HUES64 (cell line): ENCODE data around the gene SELENOS.

Experiments
- H3K27ac ChIP-seq: 2 replicates; pipeline ENCODE4 v1.7.0; 2013; ENCODE audit warnings: low read depth, low read length, inconsistent platforms
- H3K27me3 ChIP-seq: 2 replicates; pipeline ENCODE4 v1.6.1; 2013; ENCODE audit warnings: mild to moderate bottlenecking, low read length; ENCODE audit not compliant: insufficient read depth
- H3K36me3 ChIP-seq: 2 replicates; pipeline ENCODE4 v1.6.1; 2013; ENCODE audit warnings: mild to moderate bottlenecking, low read length; ENCODE audit not compliant: insufficient read depth
- H3K4me1 ChIP-seq: 2 replicates; pipeline ENCODE4 v1.6.1; 2013; ENCODE audit warnings: mild to moderate bottlenecking, low read length, moderate library complexity; ENCODE audit not compliant: insufficient read depth
- H3K4me3 ChIP-seq: 2 replicates; pipeline ENCODE4 v1.5.1; 2013; ENCODE audit warnings: mild to moderate bottlenecking, low read length, moderate library complexity
- H3K9ac ChIP-seq: 2 replicates; pipeline ENCODE4 v1.6.1; 2013; ENCODE audit warnings: mild to moderate bottlenecking, low read depth, low read length
- H3K9me3 ChIP-seq: 2 replicates; pipeline ENCODE4 v1.6.1; 2013; ENCODE audit warnings: low read depth, low read length; ENCODE audit not compliant: insufficient read depth
- WGBS: fragments of 150-250, 120-280 bp; methylation state at CpG from one replicate; pipeline ENCODE4 v1.1.7; 2013; ENCODE audit warnings: missing lambda C conversion rate; 5-methylcytosine and 5-hydroxymethylcytosine counted together

SELENOS gene

GRCh38 chr15:101308604-101309435 is 31.5 kb upstream of the SELENOS start:
- no peaks in the 10 kb centered on the region for H3K9me3 ChIP-seq
- WGBS = 92% methylated on average over 18 of the region's 20 CpGs
- no peak overlapping the region for H3K9ac ChIP-seq
- no peaks in the 10 kb centered on the region for H3K36me3 ChIP-seq
- no peaks in the 10 kb centered on the region for H3K4me1 ChIP-seq
- no peaks in the 10 kb centered on the region for H3K27me3 ChIP-seq
- no peak overlapping the region for H3K27ac ChIP-seq
- no peak overlapping the region for H3K4me3 ChIP-seq

- Histone ChIP-seq H3K27me3 (no peaks in the 10 kb centered on the region), H3K36me3 (no peaks in the 10 kb centered on the region), H3K9me3 (no peaks in the 10 kb centered on the region), H3K27ac (no peak overlapping the region), H3K9ac (no peak overlapping the region), H3K4me1 (no peaks in the 10 kb centered on the region), H3K4me3 (no peak overlapping the region)
- 83% methylated on average over 16 of the region's 16 CpGs for WGBS
Observed at GRCh38 chr15:101307897-101308603, 30.8 kb upstream of the SELENOS start.

- no peaks in the 10 kb centered on the region for H3K27me3 ChIP-seq
- no peaks in the 10 kb centered on the region for H3K9me3 ChIP-seq
- H3K4me1 ChIP-seq = no peaks in the 10 kb centered on the region
- WGBS = 88% methylated on average over 24 of the region's 24 CpGs
- no peak overlapping the region for H3K27ac ChIP-seq
- no peak overlapping the region for H3K9ac ChIP-seq
- H3K4me3 ChIP-seq = no peak overlapping the region
- H3K36me3 ChIP-seq = no peaks in the 10 kb centered on the region
Observed at GRCh38 chr15:101307048-101307896, 30.0 kb upstream of the SELENOS start.

- Histone ChIP-seq H3K27ac (no peak overlapping the region), H3K9me3 (no peaks in the 10 kb centered on the region), H3K36me3 (no peaks in the 10 kb centered on the region), H3K27me3 (no peaks in the 10 kb centered on the region), H3K9ac (no peak overlapping the region), H3K4me1 (no peaks in the 10 kb centered on the region), H3K4me3 (no peak overlapping the region)
- 92% methylated on average over 10 of the region's 10 CpGs for WGBS
Observed at GRCh38 chr15:101306341-101307047, 29.2 kb upstream of the SELENOS start.

- Histone ChIP-seq H3K4me3 (no peak overlapping the region), H3K4me1 (no peaks in the 10 kb centered on the region), H3K9me3 (no peaks in the 10 kb centered on the region), H3K36me3 (no peaks in the 10 kb centered on the region), H3K9ac (no peak overlapping the region), H3K27me3 (no peaks in the 10 kb centered on the region), H3K27ac (no peak overlapping the region)
- WGBS = 84% methylated on average over 8 of the region's 8 CpGs
Observed at GRCh38 chr15:101305820-101306255, 28.6 kb upstream of the SELENOS start.

- WGBS = 89% methylated on average over 4 of the region's 4 CpGs
- H3K4me3 ChIP-seq = no peak overlapping the region
- no peaks in the 10 kb centered on the region for H3K4me1 ChIP-seq
- no peaks in the 10 kb centered on the region for H3K36me3 ChIP-seq
- H3K27me3 ChIP-seq = no peaks in the 10 kb centered on the region
- no peaks in the 10 kb centered on the region for H3K9me3 ChIP-seq
- no peak overlapping the region for H3K27ac ChIP-seq
- no peak overlapping the region for H3K9ac ChIP-seq
Observed at GRCh38 chr15:101303408-101303807, 26.1 kb upstream of the SELENOS start.

GRCh38 chr15:101296418-101297405 is 19.4 kb upstream of the SELENOS start:
- Histone ChIP-seq H3K9me3 (no peaks in the 10 kb centered on the region), H3K27me3 (no peaks in the 10 kb centered on the region), H3K36me3 (peaks cover 14% of the 10 kb centered on the region), H3K4me1 (peaks cover 7% of the 10 kb centered on the region; the same call in 1 of the 2 replicates), H3K9ac (no peak overlapping the region), H3K27ac (no peak overlapping the region), H3K4me3 (peak overlapping the region; percentile 95; the same call in 1 of the 2 replicates)
- WGBS = 95% methylated on average over 5 of the region's 9 CpGs

- 21% methylated on average over 19 of the region's 20 CpGs for WGBS
- H3K36me3 ChIP-seq = peaks cover 22% of the 10 kb centered on the region
- H3K27ac ChIP-seq = peak overlapping the region; percentile 67; the same call in 1 of the 2 replicates
Observed at GRCh38 chr15:101295607-101296161, 18.4 kb upstream of the SELENOS start.

GRCh38 chr15:101294731-101295606 is 17.7 kb upstream of the SELENOS start, which contains the start of gene SNRPA1:
TSS of gene SNRPA1 (minus strand) at chr15:101295248. CDS start at chr15:101295178, 70 bp downstream.
- Histone ChIP-seq H3K36me3 (peaks cover 28% of the 10 kb centered on the region), H3K9me3 (no peaks in the 10 kb centered on the region), H3K4me3 (peak within 1 kb of the TSS; percentile 95), H3K9ac (peak within 1 kb of the TSS; percentile 92), H3K27me3 (no peaks in the 10 kb centered on the region), H3K4me1 (peaks cover 7% of the 10 kb centered on the region; the same call in 1 of the 2 replicates), H3K27ac (peak within 1 kb of the TSS; percentile 85)
- under 1% methylated on average over 87 of the region's 87 CpGs for WGBS

More at GRCh38 chr15:101295607-101296161, 18.4 kb upstream of the SELENOS start:
- Histone ChIP-seq H3K27me3 (no peaks in the 10 kb centered on the region), H3K4me1 (peaks cover 7% of the 10 kb centered on the region; the same call in 1 of the 2 replicates), H3K4me3 (peak overlapping the region; percentile 95), H3K9me3 (no peaks in the 10 kb centered on the region), H3K9ac (peak overlapping the region; percentile 72)
